ENCODE data around the gene EPN3.

The EPN3 gene

GRCh38 chr17:50511058-50511457 lies 21.5 kb upstream of the EPN3 start:
- no peak for DNase-seq

- DNase-seq: no peak
Measured at GRCh38 chr17:50513495-50513894, 19.0 kb upstream of the EPN3 start.

- no peak for DNase-seq
Measured at GRCh38 chr17:50514388-50514787, 18.1 kb upstream of the EPN3 start.

GRCh38 chr17:50514936-50515702 lies 17.4 kb upstream of the EPN3 start:
- DNase-seq: no peak

- DNase-seq: no peak
Measured at GRCh38 chr17:50517011-50517410, 15.5 kb upstream of the EPN3 start.

- no peak for DNase-seq
Measured at GRCh38 chr17:50517504-50518383, 14.8 kb upstream of the EPN3 start.

- no peak for DNase-seq
Measured at GRCh38 chr17:50518384-50519023, 14.0 kb upstream of the EPN3 start.

- DNase-seq: no peak
Measured at GRCh38 chr17:50519141-50519834, 13.2 kb upstream of the EPN3 start.

GRCh38 chr17:50520483-50520882 lies 12.1 kb upstream of the EPN3 start:
- no peak for DNase-seq

GRCh38 chr17:50521514-50521913 lies 11.0 kb upstream of the EPN3 start:
- DNase-seq: no peak

GRCh38 chr17:50522766-50523165 lies 9.8 kb upstream of the EPN3 start:
- no peak for DNase-seq

GRCh38 chr17:50523208-50523607 lies 9.3 kb upstream of the EPN3 start:
- no peak for DNase-seq

- no peak for DNase-seq
Measured at GRCh38 chr17:50524838-50525237, 7.7 kb upstream of the EPN3 start.

GRCh38 chr17:50527155-50527762 lies 5.3 kb upstream of the EPN3 start:
- no peak for DNase-seq

- no peak for DNase-seq
Measured at GRCh38 chr17:50527949-50528474, 4.5 kb upstream of the EPN3 start.

GRCh38 chr17:50529849-50530248 lies 2.7 kb upstream of the EPN3 start:
- no peak for DNase-seq

- DNase-seq: no peak
Measured at GRCh38 chr17:50531428-50532025, 1.0 kb upstream of the EPN3 start.

GRCh38 chr17:50533185-50533584 lies 650 bp downstream of the EPN3 start:
- no peak for DNase-seq

GRCh38 chr17:50533720-50534148 lies 1.2 kb downstream of the EPN3 start:
- DNase-seq: no peak

GRCh38 chr17:50534222-50534978 lies 1.9 kb downstream of the EPN3 start:
- no peak for DNase-seq

- DNase-seq: no peak
Measured at GRCh38 chr17:50534979-50535326, 2.4 kb downstream of the EPN3 start.

Data from NCI-H187 (cell line).